Activated B cell treated with CpG ODN at 0.5 μM for 24 hours (primary cell): Measurements from ENCODE around the gene NFIC. TPM values are rescaled to one million over a fixed set of nuclear protein-coding genes. Genes with fewer than 3 reads are reported as not detected.

Experiments used
- ATAC-seq: fragments of 200-7000 bp; cut with Tn5 transposase; one replicate; pipeline ENCODE4 v1.10.0; 2021; ENCODE audit warnings: low read depth, mild to moderate bottlenecking, moderate library complexity
- CTCF ChIA-PET: fragments of 350-600 bp; sonication (Branson Sonifier 250); formaldehyde crosslinking; loops from one replicate; lab custom pipeline; 2021; ENCODE audit warnings: antibody characterized with exemption; lab: Charles Lee
- POLR2A ChIA-PET: fragments of 350-600 bp; sonication (Branson Sonifier 250); formaldehyde crosslinking; loops from one replicate; lab custom pipeline; 2021; ENCODE audit warnings: antibody characterized with exemption; lab: Charles Lee
- DNase-seq: peaks from one replicate; pipeline ENCODE4 v3.0.0; 2022
- H3K27ac Mint-ChIP-seq: one replicate; pipeline ENCODE4 v1.8.0; 2020; ENCODE audit warnings: mixed read lengths
- H3K27me3 Mint-ChIP-seq: one replicate; pipeline ENCODE4 v1.8.0; 2021; ENCODE audit warnings: mixed read lengths
- H3K36me3 Mint-ChIP-seq: one replicate; pipeline ENCODE4 v1.8.0; 2021; ENCODE audit warnings: low read depth, mixed read lengths
- H3K4me1 Mint-ChIP-seq: one replicate; pipeline ENCODE4 v1.8.0; 2021; ENCODE audit warnings: mixed read lengths
- H3K4me3 Mint-ChIP-seq: one replicate; pipeline ENCODE4 v1.8.0; 2020; ENCODE audit warnings: mild to moderate bottlenecking, mixed read lengths
- H3K9me3 Mint-ChIP-seq: one replicate; pipeline ENCODE4 v1.8.0; 2020; ENCODE audit warnings: mixed read lengths
- intact Hi-C: fragments of 100-400 bp; cut with micrococcal nuclease; formaldehyde crosslinking; loops from one replicate; pipeline ENCODE4 v1.15.1; 2024
- total RNA-seq: library from RNA; stranded (reverse); gene quantifications from 2 replicates; pipeline ENCODE4 v1.2.3, GENCODE V29; 2022
- TF ChIP-seq, protein P1 (sequence below): fragments of 200-600 bp; IDR thresholded peaks from one replicate; pipeline ENCODE4 v1.8.0; 2022; ENCODE audit warnings: antibody characterized with exemption, mild to moderate bottlenecking

NFIC gene
- total RNA-seq, 1 donor from 2014 or later, result 18.8 TPM

DNA sequence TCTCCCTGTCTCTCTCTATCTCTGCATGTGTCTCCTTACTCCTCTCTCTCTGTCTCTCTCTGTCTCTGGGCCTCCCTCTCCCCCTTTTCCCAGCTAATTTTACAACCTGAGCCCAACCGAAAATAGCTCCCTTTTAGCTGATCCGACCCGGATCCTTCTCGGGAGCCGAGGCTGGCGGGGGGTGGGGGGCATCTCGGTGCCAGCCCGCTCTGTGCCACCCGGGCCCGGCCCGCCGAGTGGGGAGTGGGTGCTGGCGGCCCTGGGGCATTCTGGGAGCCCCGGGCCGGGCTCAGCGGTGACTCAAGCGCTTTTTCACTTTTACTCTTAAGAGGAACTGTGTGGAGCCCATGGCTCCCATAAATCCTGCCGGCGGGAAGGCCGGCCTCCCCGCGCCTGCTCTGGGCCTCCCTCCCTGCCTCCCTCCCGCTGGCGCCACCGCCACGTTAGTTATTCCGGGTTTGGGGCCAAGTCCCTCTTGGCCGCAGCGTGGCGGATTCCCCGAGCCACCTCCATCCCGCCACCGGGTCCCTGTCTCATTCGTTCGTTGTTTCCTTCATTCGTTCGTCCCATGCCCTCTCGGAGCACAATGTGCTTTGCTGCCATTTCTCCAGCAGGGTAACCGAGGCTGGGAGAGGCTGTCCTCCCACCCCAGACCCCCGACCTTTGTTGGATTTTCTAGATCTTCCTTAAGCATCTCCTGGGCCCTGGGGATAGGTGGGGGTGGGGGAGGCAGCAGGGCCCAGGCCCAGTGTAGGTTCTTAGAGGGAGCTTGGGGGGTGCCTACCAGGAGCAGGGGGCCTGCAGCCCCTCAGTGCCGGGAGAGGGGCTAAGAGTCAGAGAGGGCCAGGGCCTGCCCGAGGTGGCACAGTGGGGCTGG is 3.2 kb downstream of the NFIC start:
- Mint-ChIP-seq H3K4me1 (peaks cover 50% of the 10 kb centered on the region), H3K9me3 (no peaks in the 10 kb centered on the region), H3K4me3 (peak overlapping the region; percentile 77), H3K27me3 (peaks cover 16% of the 10 kb centered on the region), H3K27ac (no peak overlapping the region), H3K36me3 (no peaks in the 10 kb centered on the region)
- DNase-seq, result no peak
- intact Hi-C loops, result loop anchor here (1.0 kb wide), 1 partner anchor 8 kb away; no protein-coding TSS in a partner anchor
- TF ChIP-seq, protein P1, sequence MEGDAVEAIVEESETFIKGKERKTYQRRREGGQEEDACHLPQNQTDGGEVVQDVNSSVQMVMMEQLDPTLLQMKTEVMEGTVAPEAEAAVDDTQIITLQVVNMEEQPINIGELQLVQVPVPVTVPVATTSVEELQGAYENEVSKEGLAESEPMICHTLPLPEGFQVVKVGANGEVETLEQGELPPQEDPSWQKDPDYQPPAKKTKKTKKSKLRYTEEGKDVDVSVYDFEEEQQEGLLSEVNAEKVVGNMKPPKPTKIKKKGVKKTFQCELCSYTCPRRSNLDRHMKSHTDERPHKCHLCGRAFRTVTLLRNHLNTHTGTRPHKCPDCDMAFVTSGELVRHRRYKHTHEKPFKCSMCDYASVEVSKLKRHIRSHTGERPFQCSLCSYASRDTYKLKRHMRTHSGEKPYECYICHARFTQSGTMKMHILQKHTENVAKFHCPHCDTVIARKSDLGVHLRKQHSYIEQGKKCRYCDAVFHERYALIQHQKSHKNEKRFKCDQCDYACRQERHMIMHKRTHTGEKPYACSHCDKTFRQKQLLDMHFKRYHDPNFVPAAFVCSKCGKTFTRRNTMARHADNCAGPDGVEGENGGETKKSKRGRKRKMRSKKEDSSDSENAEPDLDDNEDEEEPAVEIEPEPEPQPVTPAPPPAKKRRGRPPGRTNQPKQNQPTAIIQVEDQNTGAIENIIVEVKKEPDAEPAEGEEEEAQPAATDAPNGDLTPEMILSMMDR, result no peak
- peak; percentile 76 for ATAC-seq
- ChIA-PET CTCF (no interaction called here), POLR2A (interaction anchor here (0.5 kb wide), 2 partner anchors 10 to 405 kb away, joined by 5 to 8 read pairs; no protein-coding TSS in a partner anchor)

DNA sequence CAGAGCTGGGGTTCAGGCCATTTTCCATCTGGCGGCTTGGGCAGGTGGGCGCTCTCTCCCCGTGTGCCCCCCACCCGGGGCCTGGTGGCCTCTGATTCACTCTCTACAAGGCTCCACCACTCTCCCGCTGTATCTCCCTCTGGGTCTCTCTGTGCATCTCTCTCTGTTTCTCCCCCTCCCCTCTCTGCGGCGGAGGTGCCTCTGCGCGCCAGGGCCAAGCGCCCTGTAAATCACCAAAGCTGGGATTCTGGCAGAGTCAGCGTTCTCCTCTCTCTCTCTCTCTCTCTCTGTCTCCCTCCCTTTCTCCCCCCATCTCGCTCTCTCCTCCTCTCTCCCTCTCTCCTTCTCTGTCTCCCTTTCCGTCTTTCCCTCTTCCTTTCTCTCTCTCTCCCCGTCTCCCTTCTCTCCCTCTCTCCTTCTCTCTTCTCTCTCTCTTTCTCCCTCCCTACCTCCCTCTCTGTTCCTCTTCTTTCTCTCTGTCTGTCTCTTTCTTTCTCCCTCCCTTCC is 3.9 kb downstream of the NFIC start:
- intact Hi-C loops, result no loop called here
- H3K36me3 Mint-ChIP-seq, result no peaks in the 10 kb centered on the region
- no peak for ATAC-seq
- DNase-seq, result no peak
- peaks cover 11% of the 10 kb centered on the region for H3K27me3 Mint-ChIP-seq
- CTCF ChIA-PET, result no interaction called here
- TF ChIP-seq, protein P1, result no peak
- peak overlapping the region; percentile 77 for H3K4me3 Mint-ChIP-seq
- H3K4me1 Mint-ChIP-seq, result peaks cover 47% of the 10 kb centered on the region
- H3K27ac Mint-ChIP-seq, result no peak overlapping the region
- POLR2A ChIA-PET, result interaction anchor here (0.5 kb wide), 1 partner anchor 10 kb away, joined by 8 read pairs; no protein-coding TSS in a partner anchor
- no peaks in the 10 kb centered on the region for H3K9me3 Mint-ChIP-seq

DNA sequence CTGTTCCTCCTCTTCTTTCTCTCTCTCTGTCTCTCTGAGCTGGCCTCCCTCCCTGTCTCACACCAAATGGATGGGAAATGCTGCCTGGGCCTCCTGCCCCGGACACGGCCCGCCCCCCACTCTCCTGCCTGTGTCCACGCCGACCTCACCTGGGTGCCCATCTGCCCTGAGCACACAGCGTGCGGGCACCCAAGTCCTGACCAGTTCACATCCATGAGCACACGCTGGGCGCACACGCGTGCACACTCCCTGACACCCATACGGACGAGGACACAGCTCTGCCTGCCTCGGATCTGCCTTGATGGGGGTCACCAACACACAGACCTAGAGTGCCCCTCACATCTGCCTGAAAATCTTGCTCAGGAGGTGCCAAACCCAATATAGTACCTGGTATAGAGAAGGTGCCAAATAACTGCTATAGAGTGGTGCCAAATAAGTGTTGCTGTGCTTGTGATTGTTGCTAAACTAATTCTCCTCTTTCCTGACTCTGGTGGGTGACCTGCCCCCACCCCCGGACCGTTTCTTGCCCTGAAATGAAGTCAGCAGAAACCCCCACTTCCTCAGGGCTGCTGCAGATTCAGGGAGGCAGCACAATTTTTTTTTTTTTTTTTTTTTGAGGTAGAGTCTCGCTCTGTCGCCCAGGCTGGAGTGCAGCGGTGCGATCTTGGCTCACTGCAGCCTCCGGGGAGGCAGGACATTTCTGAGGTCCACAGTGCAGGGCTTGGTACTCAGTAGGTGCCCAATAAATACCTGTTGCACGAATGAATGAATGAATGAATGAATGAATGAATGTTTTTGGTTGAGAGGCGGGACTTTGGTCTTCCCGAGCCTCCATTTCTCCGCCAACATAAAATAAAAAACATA is 4.6 kb downstream of the NFIC start:
- POLR2A ChIA-PET, result no interaction called here
- TF ChIP-seq, protein P1, result no peak
- intact Hi-C loops, result no loop called here
- H3K36me3 Mint-ChIP-seq, result no peaks in the 10 kb centered on the region
- CTCF ChIA-PET, result no interaction called here
- peaks cover 7% of the 10 kb centered on the region for H3K27me3 Mint-ChIP-seq
- DNase-seq, result no peak
- no peaks in the 10 kb centered on the region for H3K9me3 Mint-ChIP-seq
- no peak overlapping the region for H3K27ac Mint-ChIP-seq
- no peak overlapping the region for H3K4me3 Mint-ChIP-seq
- peaks cover 41% of the 10 kb centered on the region for H3K4me1 Mint-ChIP-seq
- no peak for ATAC-seq

DNA sequence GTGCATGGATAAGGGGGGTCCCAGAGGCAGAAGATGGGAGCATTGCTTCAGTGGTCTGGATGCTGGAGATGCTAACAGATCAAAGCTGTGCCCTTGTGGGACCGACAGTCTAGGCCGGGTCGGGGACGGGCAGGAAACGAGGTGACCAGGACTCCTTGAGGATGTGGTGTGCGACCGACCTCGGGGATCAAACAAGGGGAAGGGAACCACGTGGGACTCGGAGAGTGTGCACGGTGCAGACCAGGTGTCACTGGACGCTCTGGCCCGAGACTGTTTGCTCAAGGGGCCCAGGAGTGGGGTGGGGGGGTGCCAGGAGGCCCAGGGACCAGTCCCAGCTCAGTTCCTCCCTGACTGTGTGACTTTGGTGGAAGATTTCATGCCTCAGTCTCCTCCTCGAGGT is 6.0 kb downstream of the NFIC start:
- TF ChIP-seq, protein P1, result no peak
- H3K27ac Mint-ChIP-seq, result no peak overlapping the region
- peaks cover 7% of the 10 kb centered on the region for H3K27me3 Mint-ChIP-seq
- CTCF ChIA-PET, result no interaction called here
- no peak for DNase-seq
- no peak for ATAC-seq
- H3K4me1 Mint-ChIP-seq, result peaks cover 36% of the 10 kb centered on the region
- no peaks in the 10 kb centered on the region for H3K36me3 Mint-ChIP-seq
- no peak overlapping the region for H3K4me3 Mint-ChIP-seq
- H3K9me3 Mint-ChIP-seq, result no peaks in the 10 kb centered on the region
- POLR2A ChIA-PET, result no interaction called here
- intact Hi-C loops, result no loop called here
